Posterior cingulate gyrus (tissue), 11 donors: ENCODE measurements around the gene GEN1.

Experiments
- DNase-seq, 10 donors: peaks; one replicate each; pipeline versions ENCODE4 v3.0.0 to v3.0.0-alpha.2; 2020 to 2021; ENCODE audit warnings: mixed read lengths in 3 of 10
- intact Hi-C: fragments of 100-400 bp; cut with DNase I; formaldehyde crosslinking; loops from one replicate; pipeline ENCODE4 v1.15.1; 2023

The GEN1 gene

GRCh38 chr2:17749753-17750438, 4.0 kb upstream of the GEN1 start:
- intact Hi-C loops, result no loop called here
- no peak for DNase-seq

- DNase-seq, result no peak
- intact Hi-C loops, result no loop called here
Measured at GRCh38 chr2:17752246-17752645, 1.7 kb upstream of the GEN1 start.

GRCh38 chr2:17752892-17753802, 791 bp upstream of the GEN1 start:
- peak in 4 of 10 donors; percentile 28 to 89 (median 32) for DNase-seq
- intact Hi-C loops, result no loop called here

- intact Hi-C loops, result no loop called here
Measured at GRCh38 chr2:17754773-17755425, 961 bp downstream of the GEN1 start.

GRCh38 chr2:17756668-17757067, 2.7 kb downstream of the GEN1 start:
- no peak for DNase-seq
- intact Hi-C loops, result no loop called here

More at GRCh38 chr2:17754773-17755425, 961 bp downstream of the GEN1 start:
- DNase-seq, result no peak

- intact Hi-C loops, result no loop called here
Measured at GRCh38 chr2:17757321-17757720, 3.4 kb downstream of the GEN1 start.

GRCh38 chr2:17758118-17758517, 4.2 kb downstream of the GEN1 start:
- DNase-seq, result no peak
- intact Hi-C loops, result no loop called here

More at GRCh38 chr2:17757321-17757720, 3.4 kb downstream of the GEN1 start:
- DNase-seq, result no peak

- intact Hi-C loops, result no loop called here
- DNase-seq, result no peak
Measured at GRCh38 chr2:17759805-17760204, 5.9 kb downstream of the GEN1 start.

- no peak for DNase-seq
- intact Hi-C loops, result no loop called here
Measured at GRCh38 chr2:17762451-17762850, 8.5 kb downstream of the GEN1 start.

GRCh38 chr2:17763641-17764333, 9.8 kb downstream of the GEN1 start:
- DNase-seq, result no peak
- intact Hi-C loops, result no loop called here

GRCh38 chr2:17765398-17765797, 11.5 kb downstream of the GEN1 start:
- intact Hi-C loops, result no loop called here
- DNase-seq, result no peak

GRCh38 chr2:17768894-17769293, 15.0 kb downstream of the GEN1 start:
- intact Hi-C loops, result no loop called here
- no peak for DNase-seq

- no peak for DNase-seq
- intact Hi-C loops, result no loop called here
Measured at GRCh38 chr2:17771956-17772355, 18.0 kb downstream of the GEN1 start.

- intact Hi-C loops, result no loop called here
Measured at GRCh38 chr2:17772532-17772931, 18.6 kb downstream of the GEN1 start.

GRCh38 chr2:17780546-17780945, 26.6 kb downstream of the GEN1 start:
- intact Hi-C loops, result no loop called here
- DNase-seq, result no peak

More at GRCh38 chr2:17772532-17772931, 18.6 kb downstream of the GEN1 start:
- DNase-seq, result no peak

- intact Hi-C loops, result no loop called here
- DNase-seq, result no peak
Measured at GRCh38 chr2:17781482-17781881, 27.5 kb downstream of the GEN1 start.

GRCh38 chr2:17786727-17787126, 32.8 kb downstream of the GEN1 start:
- DNase-seq, result no peak
- intact Hi-C loops, result no loop called here

- intact Hi-C loops, result no loop called here
- no peak for DNase-seq
Measured at GRCh38 chr2:17788773-17789172, 34.8 kb downstream of the GEN1 start.

- intact Hi-C loops, result no loop called here
- no peak for DNase-seq
Measured at GRCh38 chr2:17790536-17790935, 36.6 kb downstream of the GEN1 start.

- DNase-seq, result no peak
Measured at GRCh38 chr2:17791121-17791816, 37.3 kb downstream of the GEN1 start.

More at GRCh38 chr2:17791121-17791816, 37.3 kb downstream of the GEN1 start:
- intact Hi-C loops, result no loop called here
